ENCODE results near the gene MXD3.
"Not testable (repeated sequence)": the region's sequence is repeated elsewhere in the genome, so short reads cannot be mapped to it uniquely, and the experiment has no call there.

MXD3 gene, protein sequence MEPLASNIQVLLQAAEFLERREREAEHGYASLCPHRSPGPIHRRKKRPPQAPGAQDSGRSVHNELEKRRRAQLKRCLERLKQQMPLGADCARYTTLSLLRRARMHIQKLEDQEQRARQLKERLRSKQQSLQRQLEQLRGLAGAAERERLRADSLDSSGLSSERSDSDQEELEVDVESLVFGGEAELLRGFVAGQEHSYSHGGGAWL

DNA sequence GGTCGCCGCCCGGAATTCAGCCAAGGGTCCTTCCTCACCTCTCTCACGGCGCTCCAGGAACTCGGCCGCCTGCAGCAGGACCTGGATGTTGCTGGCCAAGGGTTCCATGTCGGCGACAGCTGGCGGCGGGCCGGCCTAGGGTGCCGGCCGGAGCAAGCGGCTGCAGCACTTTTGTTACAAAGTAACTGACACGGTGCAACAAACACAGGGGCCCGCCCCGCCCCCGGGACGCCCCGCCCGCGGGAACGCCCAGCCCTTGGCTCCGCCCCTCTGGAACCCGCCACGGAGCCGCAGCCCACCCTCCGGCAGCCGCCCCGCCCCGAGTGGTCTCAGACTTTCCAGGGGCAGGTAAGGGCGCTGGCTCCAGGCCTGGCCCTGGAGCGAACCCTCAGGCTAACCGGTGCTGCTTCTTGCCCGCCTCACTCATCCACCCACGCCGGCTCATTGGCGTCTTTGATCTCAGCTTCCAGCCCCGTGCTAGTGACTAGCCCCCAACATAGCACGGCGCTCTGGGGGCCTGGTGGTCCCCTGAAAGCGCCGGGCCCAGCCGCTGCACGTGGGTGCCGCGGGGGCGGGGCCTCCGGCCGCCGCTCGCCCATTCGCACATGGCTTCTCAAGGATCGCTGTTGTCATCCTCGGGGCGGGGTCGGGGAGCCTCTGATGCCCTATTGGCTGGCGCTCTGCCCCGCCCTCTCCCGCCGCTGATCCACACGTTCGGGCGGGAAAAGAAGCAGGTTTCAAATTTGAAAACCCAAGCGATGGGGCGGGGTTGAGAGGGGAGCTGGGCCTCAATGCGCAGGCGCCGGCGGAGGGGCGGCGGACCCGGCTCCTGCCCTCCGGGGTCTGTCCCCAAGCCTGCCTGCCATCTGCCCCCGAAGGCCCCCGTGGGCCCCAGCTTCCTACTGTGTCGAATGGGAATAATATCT is at the start of gene MXD3:
TSS of gene MXD3 (minus strand) at position 176 of the 926 bp plus-strand sequence. CDS start at position 108, 68 bp downstream.
- DNase-seq: peak; percentile 98

DNA sequence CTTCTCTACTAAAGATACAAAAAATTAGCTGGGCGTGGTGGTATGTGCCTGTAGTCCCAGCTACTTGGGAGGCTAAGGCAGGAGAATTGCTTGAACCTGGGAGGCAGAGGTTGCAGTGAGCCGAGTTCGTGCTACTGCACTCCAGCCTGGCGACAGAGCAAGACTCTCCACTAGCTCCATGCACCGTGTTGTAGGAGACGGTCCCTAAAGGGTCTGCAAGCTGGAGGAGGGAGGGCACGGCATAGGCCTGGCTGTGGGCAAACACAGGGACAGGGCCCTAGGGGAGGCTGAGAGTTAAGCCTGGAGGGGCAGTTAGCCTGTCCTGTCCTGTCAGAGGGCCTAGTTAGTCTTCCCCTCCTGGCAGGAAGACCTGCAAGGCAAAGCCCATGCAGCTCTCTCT is 49.0 kb upstream of the MXD3 start:
- DNase-seq: not testable (repeated sequence)

DNA sequence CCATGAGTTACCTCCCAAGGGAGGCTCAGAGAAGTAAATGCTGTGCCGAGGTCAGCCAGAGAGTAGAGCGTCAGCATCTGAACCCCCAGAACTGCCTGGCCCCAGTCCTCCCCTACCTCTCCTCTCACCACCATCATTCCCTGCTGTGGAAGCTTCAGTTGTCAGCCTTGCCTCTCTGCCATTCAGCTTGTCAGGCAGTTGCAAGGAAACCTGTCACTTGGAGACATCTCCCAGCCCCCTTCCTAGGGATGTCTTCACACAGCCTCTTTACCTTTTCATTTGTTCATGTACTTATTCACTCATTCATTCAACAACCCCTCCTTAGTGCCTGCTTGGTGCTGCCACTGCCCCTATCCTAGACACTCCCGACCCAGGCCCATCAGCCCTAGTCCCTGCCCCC is 48.2 kb upstream of the MXD3 start:
- no peak for DNase-seq

DNA sequence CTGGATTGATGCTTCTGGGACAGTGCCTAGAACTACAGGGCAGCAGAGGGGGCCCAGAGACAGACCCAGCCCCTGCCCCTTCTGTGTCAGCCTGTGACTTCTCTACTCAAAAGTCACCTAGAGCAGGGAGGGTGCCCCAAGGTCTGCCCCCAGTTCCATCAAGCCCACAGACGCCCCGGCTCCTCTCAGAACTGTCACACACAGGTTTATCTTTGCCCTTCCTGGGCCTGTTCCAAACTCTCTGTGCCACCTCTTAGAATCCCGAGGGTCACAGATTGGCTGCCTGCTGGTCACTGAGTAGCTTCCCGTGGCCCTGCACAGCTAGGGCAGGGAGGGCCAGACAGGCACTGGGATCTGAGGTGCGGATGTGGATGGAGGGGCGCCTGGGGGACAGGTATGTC is 47.8 kb upstream of the MXD3 start:
- DNase-seq: no peak

DNA sequence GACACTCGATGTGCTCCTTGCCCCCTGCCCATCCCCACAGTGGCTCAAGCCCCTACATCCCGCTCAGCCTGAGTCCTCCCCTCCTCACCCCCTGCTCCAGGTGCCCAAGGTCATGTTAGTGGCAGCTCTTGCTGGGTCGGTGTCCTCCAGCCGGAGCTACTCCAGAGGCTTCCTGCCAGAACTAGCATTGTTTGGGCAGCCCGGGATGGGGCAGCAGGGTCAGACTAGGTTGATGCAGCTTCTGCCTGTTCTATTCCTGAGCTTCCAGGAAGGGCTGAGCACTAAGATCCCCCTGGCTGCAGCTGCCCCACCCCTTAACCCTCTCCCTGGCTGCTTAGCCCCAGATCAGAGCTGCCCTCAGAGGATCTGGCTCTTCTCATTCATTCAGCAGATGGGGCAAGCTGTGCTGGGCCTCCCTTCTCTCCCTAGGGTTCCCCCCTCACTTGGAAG is 46.7 kb upstream of the MXD3 start:
- DNase-seq: no peak

DNA sequence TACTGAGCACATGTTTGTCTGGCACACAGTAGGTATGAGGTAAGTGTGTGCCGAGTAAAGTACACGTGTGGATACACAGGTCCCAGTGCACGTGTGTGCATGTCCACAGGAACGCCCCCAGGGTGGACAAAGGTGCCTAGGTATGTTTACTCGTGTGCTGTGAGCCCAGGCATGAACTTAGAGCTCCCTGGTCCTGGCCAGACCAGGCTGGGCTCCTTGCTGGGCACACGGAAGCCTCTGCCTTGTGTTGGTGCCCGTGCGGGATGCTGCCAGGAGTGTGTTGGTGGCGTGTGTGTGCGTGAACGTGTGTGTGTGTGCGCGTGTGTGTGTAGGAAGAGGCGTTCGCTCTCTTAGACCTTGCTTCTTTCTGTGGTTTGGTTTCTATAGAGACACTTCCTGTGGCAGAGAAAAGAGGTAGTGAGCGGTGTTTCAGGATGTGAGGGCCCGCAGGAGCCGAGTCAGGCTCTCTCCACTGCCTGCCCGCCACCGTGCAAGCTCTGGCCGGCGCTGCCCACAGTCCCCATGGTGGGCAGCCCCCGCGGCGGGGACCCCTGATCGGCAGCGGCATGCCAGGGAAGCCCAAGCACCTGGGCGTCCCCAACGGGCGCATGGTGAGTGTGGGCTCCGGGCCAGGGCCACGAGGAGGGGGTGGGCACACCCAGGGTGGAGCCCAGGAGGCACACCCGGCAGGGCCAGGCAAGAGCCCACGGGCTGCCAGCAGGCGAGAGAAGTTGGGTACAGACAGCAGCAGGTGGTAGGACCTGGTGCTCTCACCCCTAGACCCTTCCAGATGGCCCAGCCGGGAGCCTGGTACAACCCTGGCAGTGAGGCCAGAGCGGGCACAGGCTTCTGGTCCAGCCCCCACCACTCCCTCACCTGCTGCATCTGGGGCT is 46.0 kb upstream of the MXD3 start, which contains the start of gene RGS14:
TSS of gene RGS14 (plus strand) at position 466 of the 893 bp plus-strand sequence. CDS start at position 567, 101 bp downstream.
- DNase-seq: peak; percentile 61

DNA sequence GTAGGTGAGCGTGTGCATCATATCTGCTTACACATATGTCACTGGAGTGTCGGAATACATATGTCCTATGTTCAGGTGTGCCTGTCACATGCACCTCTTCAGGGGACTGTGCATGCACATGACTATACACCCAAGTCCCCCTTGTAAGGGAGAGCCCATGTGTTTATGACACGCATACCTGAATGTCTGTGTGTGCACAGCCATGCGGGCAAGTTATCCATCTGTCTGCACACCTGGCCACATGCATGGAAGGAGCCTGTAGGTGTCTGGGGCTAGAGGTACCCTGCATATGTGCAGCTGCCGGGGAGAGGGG is 45.4 kb upstream of the MXD3 start:
- DNase-seq: no peak

DNA sequence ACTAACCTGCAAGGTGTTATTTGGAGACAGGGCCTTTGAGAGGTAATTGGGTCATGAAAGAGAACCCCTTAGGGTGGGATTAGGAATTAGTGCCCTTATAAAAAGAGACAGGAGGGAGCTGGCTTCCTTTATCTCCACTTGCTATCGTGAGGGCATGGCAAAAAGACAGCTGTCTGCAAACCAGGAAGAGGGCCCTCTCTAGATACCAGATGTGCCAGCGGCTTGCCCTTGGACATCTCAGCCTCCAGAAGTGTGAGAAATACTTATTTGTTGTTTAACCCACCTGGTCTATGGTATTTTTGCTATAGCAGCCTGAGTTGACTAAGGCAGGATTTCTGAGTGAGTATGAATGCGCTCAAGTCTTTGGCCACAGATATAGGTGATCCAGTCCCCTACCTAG is 45.0 kb upstream of the MXD3 start:
- DNase-seq: no peak

DNA sequence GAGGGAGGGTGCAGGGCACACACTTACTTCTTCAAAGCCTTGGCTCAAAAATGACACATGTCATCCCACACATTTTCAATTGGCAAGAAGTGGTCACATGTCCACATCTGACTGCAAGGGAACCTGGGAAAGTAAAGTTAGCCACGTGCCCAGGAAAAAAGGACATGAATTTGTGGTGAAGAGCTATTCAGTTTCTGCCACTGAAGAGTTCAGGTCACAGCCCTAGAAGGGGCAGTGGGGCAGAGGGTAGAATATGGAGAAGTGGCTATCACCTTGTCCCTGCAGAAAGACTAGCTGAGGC is 44.1 kb upstream of the MXD3 start:
- no peak for DNase-seq

DNA sequence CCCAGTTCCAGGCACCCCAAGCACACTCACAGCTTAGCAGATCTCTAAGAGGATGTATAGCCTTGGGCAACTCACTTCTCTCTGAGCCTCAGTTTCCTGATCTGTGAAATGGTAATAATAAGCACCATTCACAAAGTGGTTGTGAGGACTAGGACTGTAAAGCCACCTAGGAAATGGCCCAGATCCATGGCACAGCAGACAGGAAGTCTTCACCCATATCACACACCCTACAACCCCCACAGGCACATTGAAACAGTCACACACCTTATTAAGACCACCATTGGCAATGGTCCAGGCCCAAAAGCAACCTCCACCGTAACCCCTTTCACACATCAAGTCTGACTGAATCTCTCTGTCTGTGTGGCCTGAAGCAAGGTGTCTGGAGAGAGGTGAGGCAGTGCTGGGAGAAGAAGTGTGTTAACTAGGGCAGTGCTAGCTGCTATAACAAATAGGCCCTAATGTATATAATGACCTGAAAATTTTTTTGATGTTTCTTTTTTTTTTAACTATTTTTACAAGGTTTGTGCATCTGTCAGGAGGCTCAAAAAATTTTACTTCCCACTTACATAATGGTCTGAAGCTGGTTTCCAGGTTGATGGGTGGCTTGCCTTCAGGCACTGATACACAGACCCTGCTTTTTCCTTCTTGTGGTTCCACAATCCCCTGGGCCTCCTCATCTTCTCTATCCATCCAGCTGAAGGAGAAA is 43.6 kb upstream of the MXD3 start:
- DNase-seq: no peak

DNA sequence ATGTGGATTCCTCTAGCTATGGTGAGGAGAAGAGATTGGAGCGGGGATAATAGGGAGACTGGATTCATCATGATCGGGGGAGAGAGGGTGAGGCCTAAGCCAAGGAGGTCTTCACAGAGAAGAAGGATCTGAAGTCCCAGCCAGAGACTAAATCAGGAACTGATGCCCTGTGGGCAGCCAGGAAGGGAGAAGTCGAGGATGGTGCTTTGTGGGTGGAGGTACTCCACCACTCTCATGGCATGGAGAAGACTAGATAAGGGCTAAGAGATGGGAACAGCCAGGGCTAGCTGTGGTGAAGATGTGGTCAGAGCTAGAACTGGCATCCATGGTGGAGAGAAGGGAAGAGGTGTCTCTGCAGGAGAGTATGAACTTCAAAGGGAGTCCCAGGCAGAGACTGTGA is 43.0 kb upstream of the MXD3 start:
- DNase-seq: no peak

DNA sequence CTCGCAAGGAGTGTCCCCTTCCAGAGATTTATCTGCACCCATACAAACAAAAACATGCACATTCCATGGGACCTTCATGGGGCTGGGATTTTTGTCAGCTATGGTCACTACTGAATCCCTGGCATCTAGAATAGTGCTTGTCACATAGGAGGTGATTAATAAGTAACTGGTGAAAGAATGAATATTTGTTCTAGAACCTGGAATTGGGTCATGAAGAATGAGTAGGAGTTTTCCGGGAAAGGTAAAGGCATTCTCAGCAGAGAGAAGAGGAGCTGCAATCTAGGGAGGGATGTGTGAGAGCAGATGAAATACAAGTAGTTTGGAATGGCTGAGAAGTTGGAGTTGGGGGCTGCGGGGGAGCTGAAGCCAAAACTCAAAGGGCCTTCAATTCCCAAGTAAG is 42.6 kb upstream of the MXD3 start:
- DNase-seq: no peak

DNA sequence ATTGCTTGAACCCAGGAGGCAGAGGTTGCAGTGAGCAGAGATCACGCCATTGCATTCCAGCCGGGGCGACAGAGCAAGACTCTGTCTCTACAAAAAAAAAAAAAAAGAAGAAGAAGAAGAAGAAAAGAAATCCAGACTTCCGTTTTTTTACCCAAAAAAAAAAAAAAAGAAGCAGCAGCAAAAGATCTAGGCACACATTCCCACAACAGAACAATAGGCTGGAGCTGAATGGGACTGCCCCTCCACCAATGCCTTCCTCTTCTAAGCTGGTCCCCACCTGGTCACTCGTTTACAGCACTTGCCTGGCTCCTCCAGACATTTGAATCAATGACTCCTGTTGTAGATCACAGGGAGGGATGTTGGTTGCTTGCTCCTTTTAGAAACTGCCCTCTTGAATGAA is 41.4 kb upstream of the MXD3 start:
- no peak for DNase-seq

DNA sequence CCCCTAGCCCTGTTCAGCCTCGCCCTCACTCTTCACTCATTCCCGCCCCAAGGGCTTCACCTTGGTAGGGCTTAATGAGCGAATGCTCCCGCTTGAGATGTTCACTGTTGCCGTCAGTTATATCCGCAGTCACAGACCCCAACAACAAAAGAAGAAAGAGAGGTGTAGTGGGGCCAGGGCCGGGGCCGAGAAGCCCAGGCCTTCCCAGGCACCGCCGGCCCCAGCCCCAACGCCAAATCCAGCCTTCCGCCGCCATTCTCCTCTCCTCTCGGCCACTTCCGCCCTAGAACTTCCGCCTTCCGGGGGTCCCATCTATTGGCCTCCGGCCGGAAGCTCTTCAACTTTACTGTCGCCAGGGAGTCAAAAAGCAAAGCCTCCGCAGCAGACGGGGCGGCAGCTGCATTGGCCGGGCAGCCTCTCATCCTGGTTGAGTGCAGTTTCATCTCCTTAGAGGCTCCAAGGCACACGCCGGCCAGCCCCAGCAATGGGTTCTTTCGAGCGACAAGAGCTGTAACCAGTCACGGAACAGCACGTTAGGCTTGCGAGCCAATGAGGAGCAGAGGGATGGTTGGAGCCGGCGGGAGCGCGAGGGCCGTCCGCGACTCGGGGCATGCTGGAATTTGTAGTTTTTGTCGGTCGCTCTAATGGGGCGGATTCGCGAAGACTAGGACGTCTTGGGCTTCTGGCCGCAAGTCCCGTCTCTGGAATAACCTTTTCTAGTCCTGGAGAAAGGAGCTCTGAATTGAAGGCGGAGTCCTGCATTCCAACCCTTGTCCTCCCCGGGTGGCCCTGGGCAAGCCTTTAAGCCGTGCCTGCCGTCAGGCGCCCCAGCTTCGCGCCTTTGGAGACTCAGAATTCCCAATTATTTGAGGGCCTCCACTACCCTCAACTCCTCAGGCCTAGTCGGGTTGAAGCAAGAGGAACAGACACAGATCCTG is 40.0 kb upstream of the MXD3 start, which contains the start of gene LMAN2:
TSS of gene LMAN2 (minus strand) at position 277 of the 938 bp plus-strand sequence. CDS start at position 256, 21 bp downstream.
- peak; percentile 90 for DNase-seq

DNA sequence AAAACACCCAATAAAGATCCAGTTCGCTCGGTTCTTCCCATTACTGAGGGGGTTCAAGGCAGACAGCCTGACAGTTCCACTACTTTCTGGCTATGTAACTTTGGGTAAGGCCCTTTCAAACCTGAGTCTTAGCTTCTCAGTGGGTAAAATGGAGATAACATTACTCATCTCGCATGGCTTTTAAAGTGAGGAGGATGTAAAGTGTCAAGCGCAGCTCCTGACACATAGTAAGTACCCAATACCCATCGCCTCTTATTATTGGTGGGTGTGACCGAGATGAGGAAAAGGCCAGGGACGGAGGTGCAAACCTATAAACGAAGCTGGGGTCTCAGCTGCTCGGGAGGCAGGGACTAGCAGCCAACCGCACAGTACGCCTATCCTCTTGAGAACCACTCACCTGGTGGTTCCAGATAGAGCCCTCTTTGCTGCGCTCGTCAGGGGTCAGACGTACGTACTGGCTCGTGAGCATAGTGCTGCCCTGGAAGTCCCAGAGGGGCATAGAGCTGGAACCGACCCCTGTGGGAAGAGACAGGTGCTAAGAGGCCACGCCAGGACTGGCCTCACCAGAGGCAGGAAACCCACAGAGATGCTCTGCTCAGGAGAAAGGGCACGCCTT is 39.2 kb upstream of the MXD3 start:
- no peak for DNase-seq

DNA sequence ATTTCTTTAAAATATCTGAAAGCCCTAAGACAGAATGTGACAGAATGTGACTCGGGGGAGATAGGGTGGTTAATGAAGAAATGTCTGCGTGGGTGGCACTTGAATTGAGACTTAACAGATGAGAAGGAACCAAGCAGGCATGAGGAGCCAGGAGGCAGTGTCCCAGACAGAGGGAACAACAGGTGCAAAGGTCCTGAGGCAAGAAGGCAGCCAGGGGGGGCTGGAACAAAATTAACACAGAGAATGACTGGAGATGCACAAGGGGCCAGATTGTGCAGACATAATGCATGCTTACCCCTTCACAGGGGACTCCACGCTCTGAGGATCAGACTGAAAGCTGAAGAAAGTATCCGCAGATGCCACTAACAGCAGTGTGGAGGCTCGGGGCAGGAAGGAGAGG is 38.1 kb upstream of the MXD3 start:
- DNase-seq: no peak

DNA sequence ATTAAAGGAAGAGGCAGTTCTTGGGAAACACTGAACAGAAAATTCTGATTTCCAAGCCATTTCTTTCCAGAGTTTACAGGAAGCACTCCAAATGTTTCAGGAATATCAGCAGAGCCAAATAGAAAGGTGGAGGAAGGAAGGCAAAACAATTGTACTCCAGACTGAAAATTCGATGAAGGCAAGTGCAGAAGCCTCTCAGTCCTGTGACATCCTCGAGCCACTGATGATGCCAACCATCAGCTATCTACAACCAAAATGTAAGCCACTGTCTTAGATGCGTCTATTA is 37.6 kb upstream of the MXD3 start:
- DNase-seq: no peak

DNA sequence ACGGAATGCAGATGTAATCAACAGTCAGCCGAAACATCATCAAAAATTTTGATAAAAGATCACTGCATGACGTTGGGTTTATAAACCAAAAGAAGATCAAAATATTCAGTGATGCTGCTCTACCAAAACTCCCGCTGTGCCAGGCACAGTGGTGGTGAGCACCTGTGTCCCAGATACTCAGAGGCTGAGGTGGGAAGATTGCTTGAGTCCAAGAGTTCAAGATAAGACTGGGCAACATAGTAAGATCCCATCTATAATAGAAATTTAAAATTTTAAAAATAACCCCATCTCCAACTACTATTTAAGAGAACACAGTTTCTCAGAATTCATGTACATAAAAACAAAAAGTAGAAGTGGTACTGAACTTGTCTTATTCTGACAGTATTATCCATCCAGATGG is 36.0 kb upstream of the MXD3 start:
- DNase-seq: no peak

DNA sequence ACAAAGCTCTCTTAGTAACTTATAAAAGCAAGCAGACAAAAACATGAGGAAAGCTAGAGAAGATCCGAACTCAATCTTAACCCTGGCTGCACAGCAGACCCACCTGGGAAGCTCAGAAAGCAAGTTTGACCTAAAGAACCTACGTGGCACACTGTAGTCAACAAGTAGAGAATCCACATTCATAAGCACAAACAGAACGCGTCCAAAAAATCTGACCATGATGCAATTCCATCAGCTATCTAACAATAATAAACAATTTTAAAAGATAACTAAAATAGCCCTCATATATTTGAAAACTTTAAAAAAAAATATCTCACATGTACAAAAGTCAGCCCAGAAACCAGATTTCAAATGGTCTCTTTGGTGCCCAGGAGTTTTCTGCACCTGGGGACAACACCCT is 35.1 kb upstream of the MXD3 start:
- DNase-seq: no peak

DNA sequence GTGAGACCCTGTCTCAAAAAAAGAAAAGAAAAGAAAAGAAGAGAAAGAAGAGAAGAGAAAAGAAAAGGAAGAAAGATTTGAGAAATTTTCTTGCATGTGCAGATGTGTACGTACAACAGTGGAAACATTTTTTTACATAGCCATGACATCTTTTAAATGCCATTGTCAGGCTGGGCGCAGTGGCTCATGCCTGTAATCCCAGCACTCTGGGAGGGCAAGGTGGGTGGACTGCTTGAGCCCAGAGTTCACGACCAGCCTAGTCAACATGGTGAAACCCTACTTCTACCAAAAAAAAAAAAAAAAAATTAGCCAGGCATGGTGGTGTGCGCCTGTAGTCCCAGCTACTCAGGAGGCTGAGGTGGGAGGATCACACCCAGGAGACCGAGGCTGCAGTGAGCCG is 33.2 kb upstream of the MXD3 start:
- no peak for DNase-seq

DNA sequence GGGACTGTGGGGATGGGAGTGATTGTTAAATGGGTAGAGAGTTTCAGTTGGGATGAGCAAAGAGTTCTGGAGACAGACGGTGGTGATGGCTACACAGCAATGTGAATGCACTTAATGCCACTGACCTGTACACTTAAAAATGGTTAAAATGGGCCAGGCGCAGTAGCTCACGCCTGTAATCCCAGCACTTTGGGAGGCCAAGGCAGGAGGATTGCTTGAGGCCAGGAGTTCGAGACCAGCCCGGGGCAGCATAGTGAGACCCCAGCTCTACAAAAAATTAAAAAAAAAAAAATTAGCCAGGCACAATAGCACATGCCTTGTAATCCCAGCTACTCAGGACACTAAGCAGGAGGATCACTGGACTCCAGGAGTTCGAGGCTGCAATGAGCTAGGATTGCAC is 32.1 kb upstream of the MXD3 start:
- DNase-seq: no peak

All from COR-L47 (cell line).